Suprapubic skin (tissue), 4 donors: ENCODE measurements around the gene MTERF4. TPM values are rescaled to one million over a fixed set of nuclear protein-coding genes. Genes with fewer than 3 reads are reported as not detected.

ENCODE experiments used
- DNase-seq, 2 donors: peaks; one replicate each; pipeline ENCODE4 v3.0.0-alpha.2; 2019; ENCODE audit warnings: low spot score in 2 of 2
- H3K27ac ChIP-seq: fragments of 200-600 bp; sonication (generic); one replicate; pipeline ENCODE4 v1.5.1; 2019
- H3K27me3 ChIP-seq: fragments of 200-600 bp; sonication (generic); one replicate; pipeline ENCODE4 v1.5.1; 2019
- H3K36me3 ChIP-seq: fragments of 200-600 bp; sonication (generic); one replicate; pipeline ENCODE4 v1.5.1; 2019
- H3K4me1 ChIP-seq: fragments of 200-600 bp; sonication (generic); one replicate; pipeline ENCODE4 v1.5.1; 2019
- H3K4me3 ChIP-seq: fragments of 200-600 bp; sonication (generic); one replicate; pipeline ENCODE4 v1.5.1; 2019; ENCODE audit warnings: mild to moderate bottlenecking
- H3K9me3 ChIP-seq: fragments of 200-600 bp; sonication (generic); one replicate; pipeline ENCODE4 v1.5.1; 2019
- EP300 ChIP-seq: sonication (generic); formaldehyde crosslinking; IDR thresholded peaks from one replicate; pipeline ENCODE4 v1.6.1; 2017; ENCODE audit warnings: antibody characterized with exemption
- POLR2A ChIP-seq, 2 donors: fragments of 450-650 bp; IDR thresholded peaks; one replicate each; pipeline ENCODE4 v1.6.1; 2017; ENCODE audit warnings: antibody characterized with exemption in 2 of 2, mild to moderate bottlenecking in 2 of 2, moderate library complexity in 2 of 2
- POLR2AphosphoS5 ChIP-seq, 3 donors: sonication (generic); formaldehyde crosslinking; IDR thresholded peaks; one replicate each; pipeline ENCODE4 v1.6.1; 2017; ENCODE audit warnings: antibody characterized with exemption in 3 of 3
- WGBS: methylation state at CpG from one replicate; pipeline ENCODE4 v1.1.5; 2018; 5-methylcytosine and 5-hydroxymethylcytosine counted together
- total RNA-seq, 4 donors: library from RNA; depleted of rRNA; stranded (reverse); fragments of >200 nt; gene quantifications; one replicate each; pipeline ENCODE4 v1.1.0, GENCODE V29; 2016
- TF ChIP-seq, protein P1 (sequence below), 2 donors: fragments of 200-600 bp in 1 of 2; fragments of 450-650 bp in 1 of 2; sonication (generic) in 1 of 2; IDR thresholded peaks; one replicate each; pipeline ENCODE4 v1.5.1; 2016 to 2019; ENCODE audit warnings: antibody characterized with exemption in 2 of 2, mild to moderate bottlenecking in 1 of 2, moderate library complexity in 1 of 2

The MTERF4 gene
- total RNA-seq, 4 donors from 2014 or later: 30.0 to 81.8 (median 52.4) TPM

DNA sequence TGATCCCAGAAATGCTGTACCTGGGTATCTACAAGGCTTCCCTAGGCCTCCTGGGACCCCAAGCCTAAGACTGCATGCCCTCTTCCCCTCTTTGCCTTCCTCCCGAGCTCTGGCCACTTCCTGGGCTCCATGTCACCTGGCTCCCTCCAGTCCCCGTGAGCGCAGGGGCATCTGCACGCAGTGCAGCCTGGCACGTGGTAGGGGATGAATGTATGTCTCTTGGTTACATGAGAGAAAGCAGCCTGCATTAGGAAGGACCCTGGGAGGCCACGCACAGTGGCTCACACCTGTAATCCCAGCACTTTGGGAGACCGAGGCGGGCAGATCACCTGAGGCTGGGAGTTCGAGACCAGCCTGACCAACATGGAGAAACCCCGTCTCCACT, 31.3 kb upstream of the MTERF4 start:
- TF ChIP-seq EP300 (no peak), POLR2A (IDR thresholded peaks at IDR 0.05) (no peak), POLR2AphosphoS5 (IDR thresholded peaks at IDR 0.05) (no peak)
- TF ChIP-seq, protein P1, sequence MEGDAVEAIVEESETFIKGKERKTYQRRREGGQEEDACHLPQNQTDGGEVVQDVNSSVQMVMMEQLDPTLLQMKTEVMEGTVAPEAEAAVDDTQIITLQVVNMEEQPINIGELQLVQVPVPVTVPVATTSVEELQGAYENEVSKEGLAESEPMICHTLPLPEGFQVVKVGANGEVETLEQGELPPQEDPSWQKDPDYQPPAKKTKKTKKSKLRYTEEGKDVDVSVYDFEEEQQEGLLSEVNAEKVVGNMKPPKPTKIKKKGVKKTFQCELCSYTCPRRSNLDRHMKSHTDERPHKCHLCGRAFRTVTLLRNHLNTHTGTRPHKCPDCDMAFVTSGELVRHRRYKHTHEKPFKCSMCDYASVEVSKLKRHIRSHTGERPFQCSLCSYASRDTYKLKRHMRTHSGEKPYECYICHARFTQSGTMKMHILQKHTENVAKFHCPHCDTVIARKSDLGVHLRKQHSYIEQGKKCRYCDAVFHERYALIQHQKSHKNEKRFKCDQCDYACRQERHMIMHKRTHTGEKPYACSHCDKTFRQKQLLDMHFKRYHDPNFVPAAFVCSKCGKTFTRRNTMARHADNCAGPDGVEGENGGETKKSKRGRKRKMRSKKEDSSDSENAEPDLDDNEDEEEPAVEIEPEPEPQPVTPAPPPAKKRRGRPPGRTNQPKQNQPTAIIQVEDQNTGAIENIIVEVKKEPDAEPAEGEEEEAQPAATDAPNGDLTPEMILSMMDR (IDR thresholded peaks at IDR 0.05): no peak
- Histone ChIP-seq H3K27ac (no peak overlapping the region), H3K4me3 (no peak overlapping the region), H3K4me1 (no peaks in the 10 kb centered on the region), H3K27me3 (no peaks in the 10 kb centered on the region), H3K9me3 (no peaks in the 10 kb centered on the region), H3K36me3 (peaks cover 40% of the 10 kb centered on the region)
- 97% methylated on average over 10 of the region's 10 CpGs for WGBS
- DNase-seq: no peak

DNA sequence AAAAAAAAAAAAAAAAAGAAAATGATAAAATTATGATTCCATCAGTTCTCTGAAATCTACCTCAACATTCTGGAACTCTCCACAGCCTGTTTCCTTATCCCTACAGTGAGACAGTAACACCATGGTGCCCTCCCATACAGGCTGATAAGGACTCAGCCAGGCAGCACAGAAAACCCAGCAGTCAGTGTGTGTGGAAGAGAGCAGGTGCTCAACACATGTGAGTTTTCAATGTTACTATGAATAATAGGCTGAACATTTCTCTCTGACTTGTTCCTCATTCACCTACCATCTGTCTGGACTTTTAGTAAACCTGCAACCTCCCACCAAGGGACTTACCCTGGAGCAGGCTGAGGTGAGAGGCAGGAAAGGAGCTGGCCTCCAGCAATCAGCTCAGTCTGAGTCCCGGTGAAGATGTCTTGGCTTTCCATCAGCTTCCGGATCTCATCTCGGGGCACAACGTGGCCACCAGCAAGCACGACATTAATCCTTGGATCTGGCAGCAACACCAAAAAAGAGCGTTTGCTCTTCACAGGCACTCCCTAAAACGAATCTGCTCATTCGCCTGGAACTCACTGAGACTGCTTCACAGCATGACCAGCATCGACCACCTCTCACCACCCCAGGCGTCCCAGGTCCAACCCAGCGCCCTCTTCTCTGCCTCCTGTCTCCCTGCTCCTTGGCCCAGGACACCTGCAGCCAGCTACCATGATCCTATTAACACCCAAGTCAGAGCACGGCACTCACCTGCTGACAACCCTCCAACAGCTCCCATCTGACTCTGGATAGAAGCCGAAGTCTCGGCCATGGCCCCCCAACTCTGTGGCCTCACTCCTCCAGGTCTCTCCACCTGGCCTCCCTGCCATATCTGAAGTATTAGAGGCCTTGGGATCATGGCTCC, 30.7 kb upstream of the MTERF4 start:
- TF ChIP-seq POLR2AphosphoS5 (IDR thresholded peaks at IDR 0.05): no peak
- no peak for TF ChIP-seq POLR2A (IDR thresholded peaks at IDR 0.05)
- no peak for TF ChIP-seq EP300
- TF ChIP-seq, protein P1 (IDR thresholded peaks at IDR 0.05): no peak
- H3K27me3 ChIP-seq: no peaks in the 10 kb centered on the region
- H3K9me3 ChIP-seq: no peaks in the 10 kb centered on the region
- DNase-seq: no peak
- no peak overlapping the region for H3K27ac ChIP-seq
- H3K4me3 ChIP-seq: no peak overlapping the region
- H3K4me1 ChIP-seq: no peaks in the 10 kb centered on the region
- 79% methylated on average over 14 of the region's 14 CpGs for WGBS
- H3K36me3 ChIP-seq: peaks cover 33% of the 10 kb centered on the region

DNA sequence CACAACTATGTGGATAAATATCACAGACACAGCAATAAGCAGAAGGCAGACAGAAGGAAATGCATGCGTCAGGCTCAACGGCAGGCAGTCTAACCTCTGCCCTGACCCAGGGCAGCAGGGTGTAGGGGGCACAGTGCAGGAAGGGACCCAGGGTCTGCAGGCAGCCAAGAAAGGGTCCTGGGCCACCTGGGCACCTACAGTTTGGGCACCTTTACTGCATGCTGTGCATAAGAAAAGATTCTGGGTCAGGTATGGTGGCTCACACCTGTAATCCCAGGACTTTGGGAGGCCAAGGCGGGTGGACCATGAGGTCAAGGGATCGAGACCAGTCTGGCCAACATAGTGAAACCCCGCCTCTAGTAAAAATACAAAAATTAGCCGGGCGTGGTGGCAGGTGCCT, 29.4 kb upstream of the MTERF4 start:
- no peak for DNase-seq
- Histone ChIP-seq H3K4me3 (no peak overlapping the region), H3K36me3 (peaks cover 24% of the 10 kb centered on the region), H3K27ac (no peak overlapping the region), H3K9me3 (no peaks in the 10 kb centered on the region), H3K27me3 (no peaks in the 10 kb centered on the region), H3K4me1 (no peaks in the 10 kb centered on the region)
- 98% methylated on average over 7 of the region's 7 CpGs for WGBS
- no peak for TF ChIP-seq POLR2A (IDR thresholded peaks at IDR 0.05)
- TF ChIP-seq EP300: no peak
- TF ChIP-seq, protein P1 (IDR thresholded peaks at IDR 0.05): no peak
- TF ChIP-seq POLR2AphosphoS5 (IDR thresholded peaks at IDR 0.05): no peak

DNA sequence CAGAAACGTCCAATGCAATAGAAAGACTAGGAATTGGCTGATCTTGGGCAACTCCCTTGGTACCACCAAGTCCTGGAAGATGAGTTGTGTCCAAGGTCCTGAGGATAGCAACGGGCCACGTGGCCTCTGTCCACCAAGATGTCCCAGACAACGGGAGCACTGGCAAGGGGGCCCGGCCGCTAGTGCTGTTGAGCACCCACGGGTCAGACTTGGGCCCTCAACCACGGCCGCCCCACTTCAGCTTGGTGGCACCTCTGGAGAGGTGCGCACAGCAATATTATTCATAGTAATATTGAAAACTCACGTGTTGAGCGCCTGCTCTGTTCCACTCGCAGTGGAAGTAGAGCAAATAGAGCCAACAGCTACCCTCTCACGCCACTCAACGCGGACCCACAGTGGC, 28.2 kb upstream of the MTERF4 start:
- H3K9me3 ChIP-seq: no peaks in the 10 kb centered on the region
- peaks cover 20% of the 10 kb centered on the region for H3K36me3 ChIP-seq
- no peak overlapping the region for H3K27ac ChIP-seq
- TF ChIP-seq EP300 (no peak), POLR2A (IDR thresholded peaks at IDR 0.05) (no peak)
- TF ChIP-seq, protein P1 (IDR thresholded peaks at IDR 0.05): no peak
- peak in 1 of 2 donors; percentile 64 for DNase-seq
- H3K27me3 ChIP-seq: no peaks in the 10 kb centered on the region
- no peaks in the 10 kb centered on the region for H3K4me1 ChIP-seq
- H3K4me3 ChIP-seq: no peak overlapping the region
- WGBS: 88% methylated on average over 16 of the region's 16 CpGs

DNA sequence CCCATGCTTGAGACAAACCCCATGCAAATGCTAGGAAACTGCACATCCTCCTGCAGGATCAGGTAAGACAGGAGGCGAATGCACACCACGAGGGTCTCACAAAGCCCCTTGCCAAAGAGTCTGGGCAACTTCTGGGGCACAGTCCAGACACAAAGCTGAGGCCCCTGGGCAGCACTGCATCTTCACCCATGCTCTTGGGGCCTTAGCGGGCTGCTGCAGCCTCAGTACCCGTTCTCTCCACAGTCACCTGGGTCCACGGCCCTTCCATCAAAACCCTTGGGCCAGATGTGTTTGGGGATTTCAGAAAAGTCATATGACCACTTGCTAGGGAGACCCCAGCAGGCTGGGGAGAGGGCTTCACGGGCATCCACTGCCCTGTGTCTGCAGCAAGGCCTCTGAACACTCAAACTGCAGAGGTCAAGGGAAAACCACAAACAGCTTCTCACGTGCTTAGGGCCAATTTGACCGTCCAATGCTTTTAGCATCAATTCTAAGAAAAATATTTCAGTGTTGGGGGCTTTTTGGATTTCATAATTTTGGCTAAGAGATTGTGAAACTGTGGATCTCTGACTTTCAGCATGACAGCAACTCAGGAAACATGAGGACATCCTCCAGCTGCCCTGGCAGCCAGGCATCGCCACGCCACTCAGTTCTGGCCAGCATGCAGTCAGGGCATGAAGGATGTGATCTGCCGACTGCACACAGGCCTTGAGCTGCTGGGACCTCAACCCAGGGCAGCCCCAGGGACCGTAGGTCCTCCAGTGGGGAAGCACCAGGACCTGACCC, 27.2 kb upstream of the MTERF4 start:
- 79% methylated on average over 8 of the region's 12 CpGs for WGBS
- H3K27ac ChIP-seq: no peak overlapping the region
- H3K4me3 ChIP-seq: no peak overlapping the region
- H3K27me3 ChIP-seq: no peaks in the 10 kb centered on the region
- TF ChIP-seq POLR2AphosphoS5 (IDR thresholded peaks at IDR 0.05) (no peak), EP300 (no peak), POLR2A (IDR thresholded peaks at IDR 0.05) (no peak)
- TF ChIP-seq, protein P1 (IDR thresholded peaks at IDR 0.05): no peak
- peaks cover under 1% of the 10 kb centered on the region for H3K4me1 ChIP-seq
- DNase-seq: peak; percentile 18 to 73
- peaks cover 11% of the 10 kb centered on the region for H3K36me3 ChIP-seq
- H3K9me3 ChIP-seq: no peaks in the 10 kb centered on the region
